Measurements from ENCODE around the gene XPNPEP3. TPM values are rescaled to one million over a fixed set of nuclear protein-coding genes. Genes with fewer than 3 reads are reported as not detected.

XPNPEP3 gene
- polyA plus RNA-seq, 1 of the 3 experiments (the other 2 are of a cell fraction): 8.6 TPM

DNA sequence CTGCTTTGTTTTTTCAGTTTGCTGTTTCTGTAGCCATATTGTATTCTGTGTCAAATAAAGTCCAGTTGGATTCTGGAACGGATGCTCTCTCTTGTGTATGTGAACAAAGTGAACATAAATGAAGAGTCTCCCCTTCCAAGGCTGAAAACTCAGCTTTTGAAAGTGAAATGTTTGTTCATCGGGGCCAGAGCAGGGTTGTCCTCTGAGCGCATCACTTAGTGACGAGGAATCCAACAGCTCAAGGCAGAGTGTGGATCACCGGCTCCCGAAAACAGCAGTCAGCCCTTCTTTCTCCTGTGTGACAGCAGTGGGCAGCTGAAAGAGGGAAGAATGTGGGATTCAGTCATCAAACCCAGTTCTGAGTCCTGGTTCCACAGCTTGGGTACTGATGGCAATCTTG is 115.6 kb downstream of the XPNPEP3 start (continued):
- TF ChIP-seq, protein P1, sequence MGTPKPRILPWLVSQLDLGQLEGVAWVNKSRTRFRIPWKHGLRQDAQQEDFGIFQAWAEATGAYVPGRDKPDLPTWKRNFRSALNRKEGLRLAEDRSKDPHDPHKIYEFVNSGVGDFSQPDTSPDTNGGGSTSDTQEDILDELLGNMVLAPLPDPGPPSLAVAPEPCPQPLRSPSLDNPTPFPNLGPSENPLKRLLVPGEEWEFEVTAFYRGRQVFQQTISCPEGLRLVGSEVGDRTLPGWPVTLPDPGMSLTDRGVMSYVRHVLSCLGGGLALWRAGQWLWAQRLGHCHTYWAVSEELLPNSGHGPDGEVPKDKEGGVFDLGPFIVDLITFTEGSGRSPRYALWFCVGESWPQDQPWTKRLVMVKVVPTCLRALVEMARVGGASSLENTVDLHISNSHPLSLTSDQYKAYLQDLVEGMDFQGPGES (IDR thresholded peaks at IDR 0.05; ENCODE audit: low read depth, low read length): no peak
- TF ChIP-seq TEAD4 (IDR thresholded peaks at IDR 0.05; ENCODE audit: borderline replicate concordance, insufficient read depth) (no peak), TCF12 (IDR thresholded peaks at IDR 0.05) (no peak)

DNA sequence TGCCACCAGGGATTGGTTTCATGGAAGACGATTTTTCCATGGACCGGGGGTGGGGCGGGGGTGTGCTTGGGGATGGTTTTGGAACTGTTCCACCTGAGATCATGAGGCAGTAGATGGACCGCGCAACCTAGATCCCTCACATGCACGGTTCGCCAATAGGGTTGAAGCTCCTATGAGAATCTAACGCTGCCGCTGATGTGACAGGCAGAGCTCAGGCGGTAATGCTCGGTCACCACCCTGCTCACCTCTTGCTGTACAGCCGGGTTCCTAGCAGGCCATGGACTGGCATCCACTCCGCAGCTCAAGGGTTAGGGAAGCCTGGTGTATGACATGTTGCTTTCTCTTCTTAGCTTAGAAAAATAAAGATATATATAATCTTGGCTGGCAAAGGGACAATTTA is 116.2 kb downstream of the XPNPEP3 start:
- ChIA-PET POLR2A (no interaction called here), CTCF (no interaction called here)
- no peaks in the 10 kb centered on the region for H3K4me1 ChIP-seq (ENCODE audit: control insufficient read depth in 1 of 2, insufficient read depth in 2 of 2, low read depth in 1 of 2, low read length in 1 of 2)

More for the DNA sequence above, 116.2 kb downstream of the XPNPEP3 start:
- H3K4me2 ChIP-seq: no peak overlapping the region
- H3K9me3 ChIP-seq: no peaks in the 10 kb centered on the region
- H3K9ac ChIP-seq: no peak overlapping the region
- no peaks in the 10 kb centered on the region for H3K27me3 ChIP-seq (ENCODE audit: insufficient read depth)
- H2AFZ ChIP-seq (ENCODE audit: low read depth): no peak overlapping the region
- H3K9me2 ChIP-seq: no peaks in the 10 kb centered on the region
- no peaks in the 10 kb centered on the region for H3K79me2 ChIP-seq (ENCODE audit: insufficient read depth)
- no peak for TF ChIP-seq POLR2AphosphoS5 (IDR thresholded peaks at IDR 0.05; ENCODE audit: low read depth, low read length)
- no peak for TF ChIP-seq CHD2 (IDR thresholded peaks at IDR 0.05; ENCODE audit: low read length, partially characterized antibody)
- TF ChIP-seq RXRA (IDR thresholded peaks at IDR 0.05; ENCODE audit: borderline replicate concordance, low read depth): no peak
- no peak for TF ChIP-seq YY1 (IDR thresholded peaks at IDR 0.05; ENCODE audit: low read depth)
- no peak for TF ChIP-seq ELF1 (IDR thresholded peaks at IDR 0.05)
- TF ChIP-seq EZH2phosphoT487 (IDR thresholded peaks at IDR 0.05; ENCODE audit: borderline replicate concordance, low read depth): no peak
- TF ChIP-seq, protein P2, sequence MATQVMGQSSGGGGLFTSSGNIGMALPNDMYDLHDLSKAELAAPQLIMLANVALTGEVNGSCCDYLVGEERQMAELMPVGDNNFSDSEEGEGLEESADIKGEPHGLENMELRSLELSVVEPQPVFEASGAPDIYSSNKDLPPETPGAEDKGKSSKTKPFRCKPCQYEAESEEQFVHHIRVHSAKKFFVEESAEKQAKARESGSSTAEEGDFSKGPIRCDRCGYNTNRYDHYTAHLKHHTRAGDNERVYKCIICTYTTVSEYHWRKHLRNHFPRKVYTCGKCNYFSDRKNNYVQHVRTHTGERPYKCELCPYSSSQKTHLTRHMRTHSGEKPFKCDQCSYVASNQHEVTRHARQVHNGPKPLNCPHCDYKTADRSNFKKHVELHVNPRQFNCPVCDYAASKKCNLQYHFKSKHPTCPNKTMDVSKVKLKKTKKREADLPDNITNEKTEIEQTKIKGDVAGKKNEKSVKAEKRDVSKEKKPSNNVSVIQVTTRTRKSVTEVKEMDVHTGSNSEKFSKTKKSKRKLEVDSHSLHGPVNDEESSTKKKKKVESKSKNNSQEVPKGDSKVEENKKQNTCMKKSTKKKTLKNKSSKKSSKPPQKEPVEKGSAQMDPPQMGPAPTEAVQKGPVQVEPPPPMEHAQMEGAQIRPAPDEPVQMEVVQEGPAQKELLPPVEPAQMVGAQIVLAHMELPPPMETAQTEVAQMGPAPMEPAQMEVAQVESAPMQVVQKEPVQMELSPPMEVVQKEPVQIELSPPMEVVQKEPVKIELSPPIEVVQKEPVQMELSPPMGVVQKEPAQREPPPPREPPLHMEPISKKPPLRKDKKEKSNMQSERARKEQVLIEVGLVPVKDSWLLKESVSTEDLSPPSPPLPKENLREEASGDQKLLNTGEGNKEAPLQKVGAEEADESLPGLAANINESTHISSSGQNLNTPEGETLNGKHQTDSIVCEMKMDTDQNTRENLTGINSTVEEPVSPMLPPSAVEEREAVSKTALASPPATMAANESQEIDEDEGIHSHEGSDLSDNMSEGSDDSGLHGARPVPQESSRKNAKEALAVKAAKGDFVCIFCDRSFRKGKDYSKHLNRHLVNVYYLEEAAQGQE (IDR thresholded peaks at IDR 0.05; ENCODE audit: low read depth, low read length): no peak
- no peak for TF ChIP-seq MEF2A (IDR thresholded peaks at IDR 0.05; ENCODE audit: borderline replicate concordance, low read depth)
- TF ChIP-seq, protein P3, sequence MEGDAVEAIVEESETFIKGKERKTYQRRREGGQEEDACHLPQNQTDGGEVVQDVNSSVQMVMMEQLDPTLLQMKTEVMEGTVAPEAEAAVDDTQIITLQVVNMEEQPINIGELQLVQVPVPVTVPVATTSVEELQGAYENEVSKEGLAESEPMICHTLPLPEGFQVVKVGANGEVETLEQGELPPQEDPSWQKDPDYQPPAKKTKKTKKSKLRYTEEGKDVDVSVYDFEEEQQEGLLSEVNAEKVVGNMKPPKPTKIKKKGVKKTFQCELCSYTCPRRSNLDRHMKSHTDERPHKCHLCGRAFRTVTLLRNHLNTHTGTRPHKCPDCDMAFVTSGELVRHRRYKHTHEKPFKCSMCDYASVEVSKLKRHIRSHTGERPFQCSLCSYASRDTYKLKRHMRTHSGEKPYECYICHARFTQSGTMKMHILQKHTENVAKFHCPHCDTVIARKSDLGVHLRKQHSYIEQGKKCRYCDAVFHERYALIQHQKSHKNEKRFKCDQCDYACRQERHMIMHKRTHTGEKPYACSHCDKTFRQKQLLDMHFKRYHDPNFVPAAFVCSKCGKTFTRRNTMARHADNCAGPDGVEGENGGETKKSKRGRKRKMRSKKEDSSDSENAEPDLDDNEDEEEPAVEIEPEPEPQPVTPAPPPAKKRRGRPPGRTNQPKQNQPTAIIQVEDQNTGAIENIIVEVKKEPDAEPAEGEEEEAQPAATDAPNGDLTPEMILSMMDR (IDR thresholded peaks at IDR 0.05): no peak
- TF ChIP-seq, protein P4, sequence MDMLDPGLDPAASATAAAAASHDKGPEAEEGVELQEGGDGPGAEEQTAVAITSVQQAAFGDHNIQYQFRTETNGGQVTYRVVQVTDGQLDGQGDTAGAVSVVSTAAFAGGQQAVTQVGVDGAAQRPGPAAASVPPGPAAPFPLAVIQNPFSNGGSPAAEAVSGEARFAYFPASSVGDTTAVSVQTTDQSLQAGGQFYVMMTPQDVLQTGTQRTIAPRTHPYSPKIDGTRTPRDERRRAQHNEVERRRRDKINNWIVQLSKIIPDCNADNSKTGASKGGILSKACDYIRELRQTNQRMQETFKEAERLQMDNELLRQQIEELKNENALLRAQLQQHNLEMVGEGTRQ (IDR thresholded peaks at IDR 0.05; ENCODE audit: borderline replicate concordance, low read depth, low read length): no peak
- no peak for TF ChIP-seq FOXM1 (IDR thresholded peaks at IDR 0.05; ENCODE audit: low read depth)
- TF ChIP-seq FOSL2 (IDR thresholded peaks at IDR 0.05; ENCODE audit: borderline replicate concordance, low read depth): no peak
- TF ChIP-seq GABPA (IDR thresholded peaks at IDR 0.05; ENCODE audit: low read depth): no peak
- no peak for TF ChIP-seq SMC3 (IDR thresholded peaks at IDR 0.05; ENCODE audit: low read depth, low read length)
- no peak overlapping the region for H3K27ac ChIP-seq (ENCODE audit: low read depth in 2 of 2, low read length in 1 of 2)
- WGBS (ENCODE audit: low lambda C conversion rate): 100% methylated on average over 1 of the region's 13 CpGs
- H4K20me1 ChIP-seq (ENCODE audit: insufficient read depth): no peaks in the 10 kb centered on the region
- DNase-seq: no peak
- H3K4me3 ChIP-seq (ENCODE audit: low read depth in 2 of 2, low read length in 1 of 2): no peak overlapping the region
- no peaks in the 10 kb centered on the region for H3F3A ChIP-seq (replicated peaks; ENCODE audit: insufficient read depth)
- H3K36me3 ChIP-seq (replicated peaks in 1 of 2; ENCODE audit: control insufficient read depth in 1 of 2, insufficient read depth in 2 of 2, low read length in 1 of 2): peaks cover 2 to 12% of the 10 kb centered on the region in 2 experiments

Measured in SK-N-SH (cell line).